Smooth muscle cell (in vitro differentiated cells): ENCODE measurements around the gene DPP9. TPM values are rescaled to one million over a fixed set of nuclear protein-coding genes. Genes with fewer than 3 reads are reported as not detected.

Experiments
- DNase-seq: peaks from one replicate; lab custom pipeline; 2025; ENCODE audit not compliant: unreplicated experiment; lab: John Stamatoyannopoulos, UW
- H2AFZ ChIP-seq: fragments of 200-600 bp; sonication (generic); 2 replicates; pipeline ENCODE4 v1.6.0; 2016; ENCODE audit warnings: antibody characterized with exemption, low read depth, mild to moderate bottlenecking
- H3F3A ChIP-seq: fragments of 200-600 bp; sonication (generic); 2 replicates; pipeline ENCODE4 v1.6.0; 2017; ENCODE audit warnings: antibody characterized with exemption, low read depth
- H3K27ac ChIP-seq: fragments of 200-600 bp; sonication (generic); 2 replicates; pipeline ENCODE4 v1.5.1; 2016; ENCODE audit warnings: low read depth, mild to moderate bottlenecking
- H3K27me3 ChIP-seq: fragments of 200-600 bp; sonication (generic); 2 replicates; pipeline ENCODE4 v1.6.1; 2016; ENCODE audit warnings: low read depth, mild to moderate bottlenecking
- H3K36me3 ChIP-seq: fragments of 200-600 bp; sonication (generic); 2 replicates; pipeline ENCODE4 v1.5.1; 2016; ENCODE audit warnings: low read depth
- H3K4me1 ChIP-seq: fragments of 200-600 bp; sonication (generic); 2 replicates; pipeline ENCODE4 v1.5.1; 2016; ENCODE audit warnings: low read depth
- H3K4me2 ChIP-seq: fragments of 200-600 bp; sonication (generic); 2 replicates; pipeline ENCODE4 v1.6.0; 2016; ENCODE audit warnings: mild to moderate bottlenecking
- H3K4me3 ChIP-seq: fragments of 200-600 bp; sonication (generic); 2 replicates; pipeline ENCODE4 v1.5.1; 2016; ENCODE audit warnings: mild to moderate bottlenecking
- H3K79me2 ChIP-seq: fragments of 200-600 bp; sonication (generic); 2 replicates; pipeline ENCODE4 v1.6.0; 2016; ENCODE audit warnings: low read depth, mild to moderate bottlenecking
- H3K9ac ChIP-seq: fragments of 200-600 bp; sonication (generic); 2 replicates; pipeline ENCODE4 v1.6.0; 2016; ENCODE audit warnings: low read depth
- H3K9me3 ChIP-seq: fragments of 200-600 bp; sonication (generic); replicated peaks from 2 replicates; pipeline ENCODE4 v1.5.1; 2016; ENCODE audit warnings: low read depth
- H4K20me1 ChIP-seq: fragments of 200-600 bp; sonication (generic); 2 replicates; pipeline ENCODE4 v1.6.0; 2016; ENCODE audit warnings: low read depth
- CTCF ChIP-seq: fragments of 200-600 bp; sonication (generic); IDR thresholded peaks from 2 replicates; pipeline ENCODE4 v1.5.1; 2017; ENCODE audit warnings: borderline replicate concordance, mild to moderate bottlenecking, antibody characterized with exemption; ENCODE audit not compliant: insufficient read depth, poor library complexity, severe bottlenecking
- WGBS: methylation state at CpG from one replicate; pipeline ENCODE4 v1.1.7; 2016; ENCODE audit warnings: low lambda C conversion rate; 5-methylcytosine and 5-hydroxymethylcytosine counted together
- polyA plus RNA-seq: library from polyadenylated mRNA; unstranded; fragments of >200 nt; fragmentation: Nextera tagmentation; extraction: Ambion mirVana; gene quantifications from 2 replicates; pipeline ENCODE4 v1.2.1, GENCODE V29; 2016
- total RNA-seq: library from RNA; depleted of rRNA; stranded (reverse); fragments of >200 nt; gene quantifications from 2 replicates; pipeline ENCODE4 v1.2.3, GENCODE V29; 2014

The DPP9 gene
- total and polyA plus RNA-seq, 2 experiments from 2014 or later = 26.3 to 44.3 TPM

- H3F3A ChIP-seq = no peaks in the 10 kb centered on the region
- peaks cover under 1% of the 10 kb centered on the region for H4K20me1 ChIP-seq
- H2AFZ ChIP-seq = no peak overlapping the region
- no peaks in the 10 kb centered on the region for H3K36me3 ChIP-seq
- no peaks in the 10 kb centered on the region for H3K4me1 ChIP-seq
- no peak overlapping the region for H3K4me2 ChIP-seq
- no peaks in the 10 kb centered on the region for H3K27me3 ChIP-seq
- no peak overlapping the region for H3K4me3 ChIP-seq
- no peaks in the 10 kb centered on the region for H3K79me2 ChIP-seq
- DNase-seq = no peak
- WGBS = 95% methylated on average over 27 of the region's 27 CpGs
- H3K9me3 ChIP-seq = no peaks in the 10 kb centered on the region
- TF ChIP-seq CTCF = no peak
- H3K9ac ChIP-seq = no peak overlapping the region
- no peak overlapping the region for H3K27ac ChIP-seq
Observed at GRCh38 chr19:4654437-4655361, 68.9 kb downstream of the DPP9 start.

GRCh38 chr19:4653793-4654436 lies 69.7 kb downstream of the DPP9 start:
- 96% methylated on average over 13 of the region's 13 CpGs for WGBS
- no peaks in the 10 kb centered on the region for H4K20me1 ChIP-seq
- no peaks in the 10 kb centered on the region for H3K36me3 ChIP-seq
- H3K79me2 ChIP-seq = no peaks in the 10 kb centered on the region
- H3K9ac ChIP-seq = no peak overlapping the region
- TF ChIP-seq CTCF = no peak
- DNase-seq = no peak
- no peaks in the 10 kb centered on the region for H3K9me3 ChIP-seq
- no peak overlapping the region for H3K4me3 ChIP-seq
- H3F3A ChIP-seq = no peaks in the 10 kb centered on the region
- no peaks in the 10 kb centered on the region for H3K27me3 ChIP-seq
- H3K27ac ChIP-seq = no peak overlapping the region
- H3K4me1 ChIP-seq = no peaks in the 10 kb centered on the region
- no peak overlapping the region for H2AFZ ChIP-seq
- H3K4me2 ChIP-seq = no peak overlapping the region

DNA sequence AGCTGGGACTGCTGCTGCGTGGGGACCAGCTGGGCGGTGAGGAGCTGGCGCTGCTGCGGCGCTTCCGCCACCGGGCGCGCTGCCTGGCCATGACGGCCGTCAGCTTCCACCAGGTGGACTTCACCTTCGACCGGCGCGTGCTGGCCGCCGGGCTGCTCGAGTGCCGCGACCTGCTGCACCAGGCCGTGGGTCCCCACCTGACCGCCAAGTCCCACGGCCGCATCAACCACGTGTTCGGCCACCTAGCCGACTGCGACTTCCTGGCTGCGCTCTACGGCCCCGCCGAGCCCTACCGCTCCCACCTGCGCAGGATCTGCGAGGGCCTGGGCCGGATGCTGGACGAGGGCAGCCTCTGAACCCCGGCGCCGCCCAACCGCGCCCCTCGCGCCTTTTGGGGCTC lies 71.6 kb downstream of the DPP9 start:
- no peaks in the 10 kb centered on the region for H3F3A ChIP-seq
- no peak overlapping the region for H2AFZ ChIP-seq
- H3K4me2 ChIP-seq = no peak overlapping the region
- no peak overlapping the region for H3K4me3 ChIP-seq
- TF ChIP-seq CTCF = no peak
- H3K79me2 ChIP-seq = no peaks in the 10 kb centered on the region
- H4K20me1 ChIP-seq = no peaks in the 10 kb centered on the region
- H3K4me1 ChIP-seq = no peaks in the 10 kb centered on the region
- H3K9me3 ChIP-seq = no peaks in the 10 kb centered on the region
- no peak overlapping the region for H3K9ac ChIP-seq
- no peak for DNase-seq
- H3K27me3 ChIP-seq = no peaks in the 10 kb centered on the region
- no peak overlapping the region for H3K27ac ChIP-seq
- over 99% methylated on average over 35 of the region's 44 CpGs for WGBS
- no peaks in the 10 kb centered on the region for H3K36me3 ChIP-seq
